IMR-90 (cell line): Measurements from ENCODE around the gene PLXNC1.

Experiments
- BHLHE40 ChIP-seq: fragments of 150-350 bp; IDR thresholded peaks from 2 replicates; pipeline ENCODE4 v1.6.1; 2016; ENCODE audit warnings: mild to moderate bottlenecking, low read depth, low read length
- CEBPB ChIP-seq: IDR thresholded peaks from 2 replicates; pipeline ENCODE4 v1.6.1; 2012; ENCODE audit warnings: low read depth, low read length, improper control_type of control experiment
- CTCF ChIP-seq: conservative IDR thresholded peaks from 2 replicates; pipeline ENCODE4 v1.5.1; 2012; ENCODE audit warnings: mild to moderate bottlenecking, low read depth, low read length, improper control_type of control experiment
- ELK1 ChIP-seq: fragments of 150-350 bp; IDR thresholded peaks from 2 replicates; pipeline ENCODE4 v1.6.1; 2016; ENCODE audit warnings: low read depth, mild to moderate bottlenecking, low read length, moderate library complexity, borderline replicate concordance
- FOS ChIP-seq: fragments of 150-350 bp; IDR thresholded peaks from 2 replicates; pipeline ENCODE4 v1.6.1; 2016; ENCODE audit warnings: low read depth, low read length
- MAZ ChIP-seq: IDR thresholded peaks from 2 replicates; pipeline ENCODE4 v1.6.1; 2012; ENCODE audit warnings: low read depth, mild to moderate bottlenecking, low read length, improper control_type of control experiment, moderate library complexity, borderline replicate concordance
- MXI1 ChIP-seq: IDR thresholded peaks from 2 replicates; pipeline ENCODE4 v1.6.1; 2012; ENCODE audit warnings: low read depth, mild to moderate bottlenecking, low read length, moderate library complexity, borderline replicate concordance
- POLR2A ChIP-seq: IDR thresholded peaks from 2 replicates; pipeline ENCODE4 v1.6.1; 2012; ENCODE audit warnings: mild to moderate bottlenecking, low read depth, low read length
- RAD21 ChIP-seq: IDR thresholded peaks from 2 replicates; pipeline ENCODE4 v1.6.1; 2012; ENCODE audit warnings: low read length, improper control_type of control experiment
- USF2 ChIP-seq: fragments of 150-350 bp; IDR thresholded peaks from 2 replicates; pipeline ENCODE4 v1.6.1; 2017; ENCODE audit warnings: mild to moderate bottlenecking, antibody characterized with exemption, low read length, low read depth

- TF ChIP-seq CTCF (no peak), BHLHE40 (no peak), ELK1 (no peak), USF2 (no peak), CEBPB (no peak), RAD21 (no peak), POLR2A (no peak), FOS (no peak), MXI1 (no peak), MAZ (no peak)
Measured at GRCh38 chr12:94247246-94247645, 98.9 kb downstream of the PLXNC1 start.
